Keratinocyte (primary cell): ENCODE results near the gene DNAJA3.

Source experiments
- EZH2 ChIP-seq: IDR thresholded peaks from one replicate; pipeline ENCODE4 v1.6.1; 2012; ENCODE audit warnings: inconsistent platforms, mild to moderate bottlenecking, low read length, moderate library complexity
- TF ChIP-seq, protein P1 (sequence below), 3 experiments: IDR thresholded peaks in 1 of 3; conservative IDR thresholded peaks in 1 of 3; optimal IDR thresholded peaks in 1 of 3; 2 replicates in 2 of 3; 3 replicates in 1 of 3; pipeline versions ENCODE3 to v1.5.1; 2011; ENCODE audit warnings: low read length in 3 of 3, mild to moderate bottlenecking in 3 of 3, moderate library complexity in 2 of 3, control low read depth in 1 of 3, inconsistent platforms in 1 of 3; ENCODE audit not compliant: insufficient read depth in 2 of 3; ENCODE audit errors: extremely low read depth in 1 of 3

DNA sequence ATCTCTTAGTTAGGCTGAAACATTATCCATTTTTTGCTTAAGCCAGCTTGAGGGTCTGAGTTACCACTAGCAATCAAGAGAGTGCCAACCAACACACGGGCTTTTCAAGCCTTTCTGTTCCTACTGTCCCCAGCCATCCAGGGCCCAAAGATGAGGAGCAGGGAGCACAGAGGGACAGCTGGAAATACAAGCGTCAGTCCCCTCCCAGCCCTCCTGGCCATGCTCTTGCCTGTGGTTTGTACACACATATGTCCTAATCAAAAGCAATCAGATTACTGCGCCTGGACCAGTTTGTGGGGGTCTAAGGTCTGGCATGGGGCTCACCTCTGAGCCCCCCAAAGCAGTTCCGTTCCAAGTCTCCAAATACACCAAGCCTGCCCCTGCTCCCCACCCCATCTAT lies 12.8 kb upstream of the DNAJA3 start:
- TF ChIP-seq, protein P1, sequence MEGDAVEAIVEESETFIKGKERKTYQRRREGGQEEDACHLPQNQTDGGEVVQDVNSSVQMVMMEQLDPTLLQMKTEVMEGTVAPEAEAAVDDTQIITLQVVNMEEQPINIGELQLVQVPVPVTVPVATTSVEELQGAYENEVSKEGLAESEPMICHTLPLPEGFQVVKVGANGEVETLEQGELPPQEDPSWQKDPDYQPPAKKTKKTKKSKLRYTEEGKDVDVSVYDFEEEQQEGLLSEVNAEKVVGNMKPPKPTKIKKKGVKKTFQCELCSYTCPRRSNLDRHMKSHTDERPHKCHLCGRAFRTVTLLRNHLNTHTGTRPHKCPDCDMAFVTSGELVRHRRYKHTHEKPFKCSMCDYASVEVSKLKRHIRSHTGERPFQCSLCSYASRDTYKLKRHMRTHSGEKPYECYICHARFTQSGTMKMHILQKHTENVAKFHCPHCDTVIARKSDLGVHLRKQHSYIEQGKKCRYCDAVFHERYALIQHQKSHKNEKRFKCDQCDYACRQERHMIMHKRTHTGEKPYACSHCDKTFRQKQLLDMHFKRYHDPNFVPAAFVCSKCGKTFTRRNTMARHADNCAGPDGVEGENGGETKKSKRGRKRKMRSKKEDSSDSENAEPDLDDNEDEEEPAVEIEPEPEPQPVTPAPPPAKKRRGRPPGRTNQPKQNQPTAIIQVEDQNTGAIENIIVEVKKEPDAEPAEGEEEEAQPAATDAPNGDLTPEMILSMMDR (optimal IDR thresholded peaks at IDR 0.05 in 1 of 3, IDR thresholded peaks at IDR 0.05 in 1 of 3, conservative IDR thresholded peaks at IDR 0.05 in 1 of 3; ENCODE audit: extremely low read depth in 1 of 3, insufficient read depth in 2 of 3, low read length in 3 of 3): no peak
- TF ChIP-seq EZH2: no peak
